ENCODE measurements around the gene ADGRF3. TPM values are rescaled to one million over a fixed set of nuclear protein-coding genes. Genes with fewer than 3 reads are reported as not detected.
A peak's percentile ranks its signal among the peaks of the same experiment; 100 is the strongest.

The ADGRF3 gene
- total and polyA plus RNA-seq, 2 of the 13 experiments (the other 11 are each of a cell fraction or from before 2014, with no cell fraction given) = 0.40 to 1.5 TPM

- TF ChIP-seq PRDM10 (CRISPR knock-in tag; IDR thresholded peaks at IDR 0.05; ENCODE audit: low read depth) (no peak), ZFP36L1 (CRISPR knock-in tag; IDR thresholded peaks at IDR 0.05) (0 out of 2 replicates have a peak, but pooled peaks have one; percentile 46), TEAD3 (CRISPR knock-in tag; optimal IDR thresholded peaks at IDR 0.05; ENCODE audit: borderline replicate concordance) (peak; percentile 60), LBX2 (CRISPR knock-in tag; IDR thresholded peaks at IDR 0.05; ENCODE audit: borderline replicate concordance) (no peak), MYC (CRISPR knock-in tag; IDR thresholded peaks at IDR 0.05; ENCODE audit: borderline replicate concordance) (no peak), ZBTB49 (CRISPR knock-in tag; IDR thresholded peaks at IDR 0.05; ENCODE audit: borderline replicate concordance) (no peak), KMT2B (CRISPR knock-in tag; IDR thresholded peaks at IDR 0.05) (no peak), DMTF1 (CRISPR knock-in tag; IDR thresholded peaks at IDR 0.05) (no peak), PLSCR1 (CRISPR knock-in tag; IDR thresholded peaks at IDR 0.05; ENCODE audit: borderline replicate concordance) (no peak), MXD3 (CRISPR knock-in tag; IDR thresholded peaks at IDR 0.05) (no peak), MED8 (CRISPR knock-in tag; IDR thresholded peaks at IDR 0.05; ENCODE audit: insufficient replicate concordance) (no peak), KAT7 (CRISPR knock-in tag; IDR thresholded peaks at IDR 0.05; ENCODE audit: borderline replicate concordance) (0 out of 2 replicates have a peak, but pooled peaks have one; percentile 59), ZNF121 (CRISPR knock-in tag; IDR thresholded peaks at IDR 0.05) (no peak), FOSL1 (CRISPR knock-in tag; IDR thresholded peaks at IDR 0.05; ENCODE audit: borderline replicate concordance) (no peak)
These were observed 16.5 kb downstream of the ADGRF3 start (continued) for GRCh38 chr2:26330114-26330549.
